SK-N-SH treated with all-trans-retinoic acid at 6 μM for 48 hours (cell line): ENCODE results near the gene SBF2.
A peak's percentile ranks its signal among the peaks of the same experiment; 100 is the strongest.

ENCODE experiments used
- ATAC-seq: fragments of 200-7000 bp; cut with Tn5 transposase; 3 replicates; pipeline ENCODE4 v1.9.1; 2020; ENCODE audit warnings: mild to moderate bottlenecking, moderate library complexity
- ARNTL ChIP-seq: fragments of 450-650 bp; formaldehyde crosslinking; IDR thresholded peaks from 2 replicates; pipeline ENCODE4 v1.5.0; 2020; ENCODE audit warnings: low read depth, mild to moderate bottlenecking, moderate library complexity, borderline replicate concordance
- CSDC2 ChIP-seq: fragments of 250-450 bp; sonication (Bioruptor Pico); IDR thresholded peaks from 2 replicates; pipeline ENCODE4 v1.5.0; 2020; ENCODE audit warnings: mild to moderate bottlenecking, moderate library complexity
- ESRRG ChIP-seq: fragments of 250-450 bp; sonication (Bioruptor Pico); IDR thresholded peaks from 2 replicates; pipeline ENCODE4 v1.6.1; 2021; ENCODE audit warnings: mild to moderate bottlenecking
- GLIS3 ChIP-seq: fragments of 250-450 bp; sonication (Bioruptor Pico); IDR thresholded peaks from 2 replicates; pipeline ENCODE4 v1.5.0; 2020; ENCODE audit warnings: mild to moderate bottlenecking, moderate library complexity
- ISL1 ChIP-seq: fragments of 250-450 bp; sonication (Bioruptor Pico); IDR thresholded peaks from 2 replicates; pipeline ENCODE4 v2.1.2; 2022; ENCODE audit warnings: mild to moderate bottlenecking, moderate library complexity
- OSR1 ChIP-seq: fragments of 250-450 bp; sonication (Bioruptor Pico); IDR thresholded peaks from 2 replicates; pipeline ENCODE4 v1.8.0; 2022; ENCODE audit warnings: moderate library complexity, mild to moderate bottlenecking, inconsistent platforms
- RARB ChIP-seq: fragments of 250-450 bp; sonication (Bioruptor Pico); IDR thresholded peaks from 2 replicates; pipeline ENCODE4 v1.8.0; 2021; ENCODE audit warnings: mild to moderate bottlenecking, moderate library complexity
- SNAI2 ChIP-seq: fragments of 250-450 bp; sonication (Bioruptor Pico); IDR thresholded peaks from 2 replicates; pipeline ENCODE4 v1.5.0; 2020; ENCODE audit warnings: mild to moderate bottlenecking, moderate library complexity
- TCF4 ChIP-seq: fragments of 250-450 bp; sonication (Bioruptor Pico); IDR thresholded peaks from 2 replicates; pipeline ENCODE4 v1.8.0; 2021; ENCODE audit warnings: mild to moderate bottlenecking, moderate library complexity, borderline replicate concordance
- TOX ChIP-seq: fragments of 250-450 bp; sonication (Bioruptor Pico); IDR thresholded peaks from 2 replicates; pipeline ENCODE4 v1.8.0; 2021; ENCODE audit warnings: mild to moderate bottlenecking, moderate library complexity, borderline replicate concordance
- ZC3H10 ChIP-seq: fragments of 250-450 bp; sonication (Bioruptor Pico); IDR thresholded peaks from 2 replicates; pipeline ENCODE4 v1.5.1; 2021; ENCODE audit warnings: mild to moderate bottlenecking, moderate library complexity
- ZFP3 ChIP-seq: fragments of 250-450 bp; sonication (Bioruptor Pico); IDR thresholded peaks from 2 replicates; pipeline ENCODE4 v1.5.0; 2020; ENCODE audit warnings: mild to moderate bottlenecking, moderate library complexity
- ZNF565 ChIP-seq: fragments of 450-650 bp; formaldehyde crosslinking; conservative IDR thresholded peaks from 2 replicates; pipeline ENCODE4 v1.5.0; 2020; ENCODE audit warnings: low read depth, mild to moderate bottlenecking, moderate library complexity
- ZNF70 ChIP-seq: fragments of 450-650 bp; formaldehyde crosslinking; IDR thresholded peaks from 2 replicates; pipeline ENCODE4 v1.5.0; 2020; ENCODE audit warnings: mild to moderate bottlenecking, moderate library complexity
- ZNF8 ChIP-seq: fragments of 450-650 bp; formaldehyde crosslinking; IDR thresholded peaks from 2 replicates; pipeline ENCODE4 v1.5.0; 2020; ENCODE audit warnings: mild to moderate bottlenecking, moderate library complexity
- TF ChIP-seq, protein P1 (sequence below): fragments of 250-450 bp; sonication (Bioruptor Pico); IDR thresholded peaks from 2 replicates; pipeline ENCODE4 v1.8.0; 2021; ENCODE audit warnings: low read depth, mild to moderate bottlenecking, moderate library complexity, borderline replicate concordance
- TF ChIP-seq, protein P2 (sequence below): fragments of 250-450 bp; sonication (Bioruptor Pico); IDR thresholded peaks from 2 replicates; pipeline ENCODE4 v1.5.1; 2021; ENCODE audit warnings: mild to moderate bottlenecking, moderate library complexity
- TF ChIP-seq, protein P3 (sequence below): fragments of 250-450 bp; sonication (Bioruptor Pico); IDR thresholded peaks from 2 replicates; pipeline ENCODE4 v1.8.0; 2020; ENCODE audit warnings: mild to moderate bottlenecking, moderate library complexity, borderline replicate concordance
- TF ChIP-seq, protein P4 (sequence below): fragments of 250-450 bp; sonication (Bioruptor Pico); IDR thresholded peaks from 2 replicates; pipeline ENCODE4 v1.5.0; 2020; ENCODE audit warnings: mild to moderate bottlenecking, moderate library complexity
- TF ChIP-seq, protein P5 (sequence below): fragments of 250-450 bp; sonication (Bioruptor Pico); IDR thresholded peaks from 2 replicates; pipeline ENCODE4 v1.5.1; 2020; ENCODE audit warnings: low read depth, mild to moderate bottlenecking, moderate library complexity

Gene SBF2

DNA sequence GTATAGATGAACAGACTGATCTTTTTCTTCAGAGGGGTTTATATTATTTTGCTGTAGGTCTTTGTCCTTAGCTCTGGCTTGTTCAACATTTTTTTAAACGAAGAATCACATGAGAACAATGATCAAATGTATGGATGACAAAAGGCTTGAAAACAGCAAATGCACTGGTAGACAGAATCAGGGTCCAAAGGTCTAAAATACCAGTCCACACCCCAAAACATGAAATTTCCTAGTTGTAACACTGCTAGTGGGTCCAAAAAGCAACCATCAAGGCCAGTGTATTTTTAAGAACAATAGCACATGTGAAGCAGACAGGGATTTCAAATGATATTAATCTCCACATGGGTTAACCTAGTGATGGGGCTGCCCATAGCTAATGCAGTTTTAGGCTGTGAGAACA lies 468.1 kb downstream of the SBF2 start (continued):
- TF ChIP-seq, protein P1, sequence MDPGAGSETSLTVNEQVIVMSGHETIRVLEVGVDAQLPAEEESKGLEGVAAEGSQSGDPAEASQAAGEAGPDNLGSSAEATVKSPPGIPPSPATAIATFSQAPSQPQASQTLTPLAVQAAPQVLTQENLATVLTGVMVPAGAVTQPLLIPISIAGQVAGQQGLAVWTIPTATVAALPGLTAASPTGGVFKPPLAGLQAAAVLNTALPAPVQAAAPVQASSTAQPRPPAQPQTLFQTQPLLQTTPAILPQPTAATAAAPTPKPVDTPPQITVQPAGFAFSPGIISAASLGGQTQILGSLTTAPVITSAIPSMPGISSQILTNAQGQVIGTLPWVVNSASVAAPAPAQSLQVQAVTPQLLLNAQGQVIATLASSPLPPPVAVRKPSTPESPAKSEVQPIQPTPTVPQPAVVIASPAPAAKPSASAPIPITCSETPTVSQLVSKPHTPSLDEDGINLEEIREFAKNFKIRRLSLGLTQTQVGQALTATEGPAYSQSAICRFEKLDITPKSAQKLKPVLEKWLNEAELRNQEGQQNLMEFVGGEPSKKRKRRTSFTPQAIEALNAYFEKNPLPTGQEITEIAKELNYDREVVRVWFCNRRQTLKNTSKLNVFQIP: no peak
- no peak for TF ChIP-seq SNAI2 (CRISPR knock-in tag)

DNA sequence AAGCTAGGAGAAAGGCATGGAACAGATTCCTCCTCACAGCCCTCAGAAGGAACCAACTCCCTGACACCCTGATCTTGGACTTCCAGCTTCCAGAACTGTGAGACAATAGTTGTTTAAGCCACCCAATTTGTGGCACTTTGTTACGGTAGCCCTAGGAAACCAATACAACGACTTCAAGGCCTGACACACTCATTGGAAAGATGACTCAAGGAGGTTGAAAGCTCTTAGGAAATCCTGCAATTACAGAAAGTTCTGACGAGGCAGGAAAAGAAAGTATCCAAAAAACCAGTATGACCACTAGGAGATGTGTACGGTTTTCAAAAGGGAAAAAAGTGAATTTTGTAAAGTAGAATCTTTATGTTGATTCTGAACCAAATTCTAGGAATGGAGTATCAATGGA lies 468.7 kb downstream of the SBF2 start:
- ATAC-seq: no peak
- TF ChIP-seq ARNTL (CRISPR knock-in tag) (no peak), TCF4 (CRISPR knock-in tag) (no peak), OSR1 (CRISPR knock-in tag) (no peak), ESRRG (no peak)

DNA sequence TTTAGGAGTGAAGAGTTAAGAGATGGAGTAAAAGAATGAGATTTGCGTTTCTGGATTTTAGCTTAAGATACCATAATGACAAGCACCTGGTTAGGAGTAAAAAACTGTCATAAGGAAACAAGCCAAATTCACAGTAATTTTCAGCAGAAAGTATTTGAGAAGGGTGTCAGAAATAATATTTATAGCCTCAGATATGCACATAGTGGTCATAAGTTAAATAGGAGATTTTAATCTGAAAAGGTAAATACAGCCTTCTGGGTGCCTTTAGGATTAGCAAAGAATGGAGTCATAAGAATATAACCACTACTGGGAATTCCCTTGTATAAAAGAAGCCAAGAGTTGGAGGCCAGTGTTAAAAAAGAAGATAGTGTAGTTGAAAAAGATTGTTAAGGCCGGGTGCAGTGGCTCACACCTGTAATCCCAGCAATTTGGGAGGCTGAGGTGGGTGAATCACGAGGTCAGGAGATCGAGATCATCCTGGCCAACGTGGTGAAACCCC lies 470.1 kb downstream of the SBF2 start:
- ATAC-seq: no peak
- TF ChIP-seq ZNF70 (CRISPR knock-in tag): no peak
- TF ChIP-seq ZNF8 (CRISPR knock-in tag): no peak
- TF ChIP-seq, protein P2, sequence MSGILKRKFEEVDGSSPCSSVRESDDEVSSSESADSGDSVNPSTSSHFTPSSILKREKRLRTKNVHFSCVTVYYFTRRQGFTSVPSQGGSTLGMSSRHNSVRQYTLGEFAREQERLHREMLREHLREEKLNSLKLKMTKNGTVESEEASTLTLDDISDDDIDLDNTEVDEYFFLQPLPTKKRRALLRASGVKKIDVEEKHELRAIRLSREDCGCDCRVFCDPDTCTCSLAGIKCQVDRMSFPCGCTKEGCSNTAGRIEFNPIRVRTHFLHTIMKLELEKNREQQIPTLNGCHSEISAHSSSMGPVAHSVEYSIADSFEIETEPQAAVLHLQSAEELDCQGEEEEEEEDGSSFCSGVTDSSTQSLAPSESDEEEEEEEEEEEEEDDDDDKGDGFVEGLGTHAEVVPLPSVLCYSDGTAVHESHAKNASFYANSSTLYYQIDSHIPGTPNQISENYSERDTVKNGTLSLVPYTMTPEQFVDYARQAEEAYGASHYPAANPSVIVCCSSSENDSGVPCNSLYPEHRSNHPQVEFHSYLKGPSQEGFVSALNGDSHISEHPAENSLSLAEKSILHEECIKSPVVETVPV (CRISPR knock-in tag): no peak

DNA sequence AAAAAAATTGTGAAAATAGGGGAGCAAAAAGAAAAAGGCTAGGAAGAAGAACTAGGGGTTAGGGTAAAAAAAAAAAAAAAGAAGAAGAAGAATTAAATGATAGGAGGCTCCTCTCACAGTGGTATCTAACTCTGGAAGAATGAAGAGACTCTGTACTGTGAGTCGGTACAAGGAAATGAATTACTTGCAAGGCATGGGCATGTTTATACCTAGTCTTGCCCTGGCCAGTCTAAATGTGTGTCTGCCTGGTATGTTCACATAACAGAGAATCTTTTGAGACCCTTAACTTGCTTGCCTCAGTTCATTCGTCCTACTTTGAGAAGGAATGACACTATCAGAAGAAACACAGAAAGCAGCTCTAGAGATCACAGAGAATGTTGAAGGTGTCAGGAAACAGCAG lies 470.6 kb downstream of the SBF2 start:
- 0 out of 3 replicates have a peak, but pooled peaks have one; percentile 40 for ATAC-seq
- TF ChIP-seq, protein P3, sequence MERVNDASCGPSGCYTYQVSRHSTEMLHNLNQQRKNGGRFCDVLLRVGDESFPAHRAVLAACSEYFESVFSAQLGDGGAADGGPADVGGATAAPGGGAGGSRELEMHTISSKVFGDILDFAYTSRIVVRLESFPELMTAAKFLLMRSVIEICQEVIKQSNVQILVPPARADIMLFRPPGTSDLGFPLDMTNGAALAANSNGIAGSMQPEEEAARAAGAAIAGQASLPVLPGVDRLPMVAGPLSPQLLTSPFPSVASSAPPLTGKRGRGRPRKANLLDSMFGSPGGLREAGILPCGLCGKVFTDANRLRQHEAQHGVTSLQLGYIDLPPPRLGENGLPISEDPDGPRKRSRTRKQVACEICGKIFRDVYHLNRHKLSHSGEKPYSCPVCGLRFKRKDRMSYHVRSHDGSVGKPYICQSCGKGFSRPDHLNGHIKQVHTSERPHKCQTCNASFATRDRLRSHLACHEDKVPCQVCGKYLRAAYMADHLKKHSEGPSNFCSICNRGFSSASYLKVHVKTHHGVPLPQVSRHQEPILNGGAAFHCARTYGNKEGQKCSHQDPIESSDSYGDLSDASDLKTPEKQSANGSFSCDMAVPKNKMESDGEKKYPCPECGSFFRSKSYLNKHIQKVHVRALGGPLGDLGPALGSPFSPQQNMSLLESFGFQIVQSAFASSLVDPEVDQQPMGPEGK (CRISPR knock-in tag): no peak
- no peak for TF ChIP-seq ISL1
- no peak for TF ChIP-seq RARB (CRISPR knock-in tag)
- TF ChIP-seq, protein P4, sequence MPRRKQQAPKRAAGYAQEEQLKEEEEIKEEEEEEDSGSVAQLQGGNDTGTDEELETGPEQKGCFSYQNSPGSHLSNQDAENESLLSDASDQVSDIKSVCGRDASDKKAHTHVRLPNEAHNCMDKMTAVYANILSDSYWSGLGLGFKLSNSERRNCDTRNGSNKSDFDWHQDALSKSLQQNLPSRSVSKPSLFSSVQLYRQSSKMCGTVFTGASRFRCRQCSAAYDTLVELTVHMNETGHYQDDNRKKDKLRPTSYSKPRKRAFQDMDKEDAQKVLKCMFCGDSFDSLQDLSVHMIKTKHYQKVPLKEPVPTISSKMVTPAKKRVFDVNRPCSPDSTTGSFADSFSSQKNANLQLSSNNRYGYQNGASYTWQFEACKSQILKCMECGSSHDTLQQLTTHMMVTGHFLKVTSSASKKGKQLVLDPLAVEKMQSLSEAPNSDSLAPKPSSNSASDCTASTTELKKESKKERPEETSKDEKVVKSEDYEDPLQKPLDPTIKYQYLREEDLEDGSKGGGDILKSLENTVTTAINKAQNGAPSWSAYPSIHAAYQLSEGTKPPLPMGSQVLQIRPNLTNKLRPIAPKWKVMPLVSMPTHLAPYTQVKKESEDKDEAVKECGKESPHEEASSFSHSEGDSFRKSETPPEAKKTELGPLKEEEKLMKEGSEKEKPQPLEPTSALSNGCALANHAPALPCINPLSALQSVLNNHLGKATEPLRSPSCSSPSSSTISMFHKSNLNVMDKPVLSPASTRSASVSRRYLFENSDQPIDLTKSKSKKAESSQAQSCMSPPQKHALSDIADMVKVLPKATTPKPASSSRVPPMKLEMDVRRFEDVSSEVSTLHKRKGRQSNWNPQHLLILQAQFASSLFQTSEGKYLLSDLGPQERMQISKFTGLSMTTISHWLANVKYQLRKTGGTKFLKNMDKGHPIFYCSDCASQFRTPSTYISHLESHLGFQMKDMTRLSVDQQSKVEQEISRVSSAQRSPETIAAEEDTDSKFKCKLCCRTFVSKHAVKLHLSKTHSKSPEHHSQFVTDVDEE (CRISPR knock-in tag): no peak
- TF ChIP-seq ARNTL (CRISPR knock-in tag): no peak
- TF ChIP-seq, protein P1: no peak
- TF ChIP-seq TOX (CRISPR knock-in tag): no peak
- TF ChIP-seq ESRRG: no peak
- no peak for TF ChIP-seq ZNF565 (CRISPR knock-in tag)
- TF ChIP-seq TCF4 (CRISPR knock-in tag): no peak
- TF ChIP-seq, protein P5, sequence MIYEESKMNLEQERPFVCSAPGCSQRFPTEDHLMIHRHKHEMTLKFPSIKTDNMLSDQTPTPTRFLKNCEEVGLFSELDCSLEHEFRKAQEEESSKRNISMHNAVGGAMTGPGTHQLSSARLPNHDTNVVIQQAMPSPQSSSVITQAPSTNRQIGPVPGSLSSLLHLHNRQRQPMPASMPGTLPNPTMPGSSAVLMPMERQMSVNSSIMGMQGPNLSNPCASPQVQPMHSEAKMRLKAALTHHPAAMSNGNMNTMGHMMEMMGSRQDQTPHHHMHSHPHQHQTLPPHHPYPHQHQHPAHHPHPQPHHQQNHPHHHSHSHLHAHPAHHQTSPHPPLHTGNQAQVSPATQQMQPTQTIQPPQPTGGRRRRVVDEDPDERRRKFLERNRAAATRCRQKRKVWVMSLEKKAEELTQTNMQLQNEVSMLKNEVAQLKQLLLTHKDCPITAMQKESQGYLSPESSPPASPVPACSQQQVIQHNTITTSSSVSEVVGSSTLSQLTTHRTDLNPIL (CRISPR knock-in tag): no peak
- TF ChIP-seq OSR1 (CRISPR knock-in tag): no peak
- no peak for TF ChIP-seq ZC3H10 (CRISPR knock-in tag)
- TF ChIP-seq GLIS3 (CRISPR knock-in tag): no peak
- no peak for TF ChIP-seq CSDC2 (CRISPR knock-in tag)
- TF ChIP-seq ZFP3 (CRISPR knock-in tag): no peak
